Mesendoderm (in vitro differentiated cells): ENCODE results near the gene SLC8A1.

Experiments used
- DNase-seq: peaks from one replicate; pipeline ENCODE4 v3.0.0; 2013
- H2AK5ac ChIP-seq: 2 replicates; pipeline ENCODE4 v1.6.1; 2013; ENCODE audit warnings: low read length, inconsistent platforms
- H2BK120ac ChIP-seq: 2 replicates; pipeline ENCODE4 v1.6.1; 2013; ENCODE audit warnings: low read depth, mild to moderate bottlenecking, low read length, moderate library complexity, mixed read lengths
- H2BK15ac ChIP-seq: replicated peaks from 2 replicates; pipeline ENCODE4 v1.6.1; 2013; ENCODE audit warnings: low read depth, mild to moderate bottlenecking, moderate library complexity
- H2BK5ac ChIP-seq: 2 replicates; pipeline ENCODE4 v1.6.1; 2013; ENCODE audit warnings: low read length, inconsistent platforms
- H3K18ac ChIP-seq: 2 replicates; pipeline ENCODE4 v1.6.1; 2013; ENCODE audit warnings: mild to moderate bottlenecking, low read length, mixed read lengths
- H3K23ac ChIP-seq: one replicate; pipeline ENCODE4 v1.6.1; 2013; ENCODE audit warnings: low read length
- H3K27ac ChIP-seq: 2 replicates; pipeline ENCODE4 v1.5.1; 2013; ENCODE audit warnings: low read depth, mild to moderate bottlenecking, inconsistent platforms, low read length, moderate library complexity
- H3K27me3 ChIP-seq: 2 replicates; pipeline ENCODE4 v1.6.1; 2013; ENCODE audit warnings: low read length, control low read depth, mild to moderate bottlenecking, inconsistent platforms; ENCODE audit not compliant: insufficient read depth, poor library complexity
- H3K36me3 ChIP-seq: 2 replicates; pipeline ENCODE4 v1.6.1; 2013; ENCODE audit warnings: low read length, inconsistent platforms; ENCODE audit not compliant: control insufficient read depth, insufficient read depth
- H3K4ac ChIP-seq: one replicate; pipeline ENCODE4 v1.6.1; 2013; ENCODE audit warnings: low read depth, mild to moderate bottlenecking, low read length, moderate library complexity
- H3K4me1 ChIP-seq: 2 replicates; pipeline ENCODE4 v1.6.1; 2013; ENCODE audit warnings: low read depth, low read length, inconsistent platforms; ENCODE audit not compliant: control insufficient read depth
- H3K4me2 ChIP-seq: 2 replicates; pipeline ENCODE4 v1.6.1; 2013; ENCODE audit warnings: low read length
- H3K4me3 ChIP-seq: 2 replicates; pipeline ENCODE4 v1.5.1; 2013; ENCODE audit warnings: mild to moderate bottlenecking, low read length
- H3K56ac ChIP-seq: one replicate; pipeline ENCODE4 v1.6.1; 2013; ENCODE audit warnings: low read length
- H3K79me1 ChIP-seq: 2 replicates; pipeline ENCODE4 v1.6.1; 2013; ENCODE audit warnings: low read length, inconsistent platforms
- H3K79me2 ChIP-seq: 2 replicates; pipeline ENCODE4 v1.6.1; 2013; ENCODE audit warnings: mild to moderate bottlenecking, low read length; ENCODE audit not compliant: control insufficient read depth, insufficient read depth
- H3K9ac ChIP-seq: 2 replicates; pipeline ENCODE4 v1.6.1; 2013; ENCODE audit warnings: low read length, inconsistent platforms
- H4K5ac ChIP-seq: one replicate; pipeline ENCODE4 v1.6.1; 2013; ENCODE audit warnings: low read length
- H4K8ac ChIP-seq: one replicate; pipeline ENCODE4 v1.6.1; 2013; ENCODE audit warnings: low read depth, mild to moderate bottlenecking, control low read depth, low read length, moderate library complexity
- WGBS: extraction: QIAGEN DNeasy Blood & Tissue Kit; methylation state at CpG from one replicate; pipeline ENCODE4 v1.1.7; 2013; ENCODE audit warnings: low lambda C conversion rate, missing lambda C conversion rate; ENCODE audit not compliant: insufficient coverage; ENCODE audit errors: extremely low coverage; 5-methylcytosine and 5-hydroxymethylcytosine counted together

The SLC8A1 gene

GRCh38 chr2:40380041-40380440, 71.8 kb downstream of the SLC8A1 start:
- Histone ChIP-seq H3K4me2 (no peak overlapping the region), H4K8ac (no peak overlapping the region), H2AK5ac (no peak overlapping the region), H3K27me3 (no peaks in the 10 kb centered on the region), H3K56ac (no peak overlapping the region), H2BK15ac (no peak overlapping the region), H2BK120ac (no peak overlapping the region), H3K27ac (no peak overlapping the region), H3K79me2 (no peaks in the 10 kb centered on the region), H3K18ac (no peak overlapping the region), H3K36me3 (no peaks in the 10 kb centered on the region), H3K23ac (no peak overlapping the region), H3K4me3 (no peak overlapping the region), H2BK5ac (no peak overlapping the region), H3K9ac (no peak overlapping the region), H3K4ac (no peak overlapping the region), H3K4me1 (no peaks in the 10 kb centered on the region), H4K5ac (no peak overlapping the region), H3K79me1 (no peaks in the 10 kb centered on the region)
- no peak for DNase-seq
- no CpG with 5 or more reads among the region's 1 CpG for WGBS

- Histone ChIP-seq H4K8ac (no peak overlapping the region), H3K56ac (no peak overlapping the region), H3K23ac (no peak overlapping the region), H3K27me3 (no peaks in the 10 kb centered on the region), H2AK5ac (no peak overlapping the region), H3K79me2 (no peaks in the 10 kb centered on the region), H3K4me3 (no peak overlapping the region), H3K36me3 (no peaks in the 10 kb centered on the region), H3K4me1 (no peaks in the 10 kb centered on the region), H3K4me2 (no peak overlapping the region), H2BK15ac (no peak overlapping the region), H3K9ac (no peak overlapping the region), H3K27ac (no peak overlapping the region), H4K5ac (no peak overlapping the region), H3K18ac (no peak overlapping the region), H2BK5ac (no peak overlapping the region), H2BK120ac (no peak overlapping the region), H3K79me1 (no peaks in the 10 kb centered on the region), H3K4ac (no peak overlapping the region)
- WGBS = no CpG with 5 or more reads among the region's 2 CpGs
- no peak for DNase-seq
Observed at GRCh38 chr2:40374543-40375240, 77.2 kb downstream of the SLC8A1 start.

GRCh38 chr2:40373111-40373510, 78.8 kb downstream of the SLC8A1 start:
- no peaks in the 10 kb centered on the region for H3K79me2 ChIP-seq
- H3K9ac ChIP-seq = no peak overlapping the region
- no peak overlapping the region for H2AK5ac ChIP-seq
- H2BK5ac ChIP-seq = no peak overlapping the region
- no peak overlapping the region for H3K4ac ChIP-seq
- no peak overlapping the region for H2BK120ac ChIP-seq
- H3K4me1 ChIP-seq = no peaks in the 10 kb centered on the region
- H3K56ac ChIP-seq = no peak overlapping the region
- no CpG with 5 or more reads among the region's 1 CpG for WGBS
- H3K27me3 ChIP-seq = no peaks in the 10 kb centered on the region
- no peak for DNase-seq
- no peak overlapping the region for H3K18ac ChIP-seq
- no peak overlapping the region for H3K27ac ChIP-seq
- no peak overlapping the region for H3K4me2 ChIP-seq
- no peak overlapping the region for H3K23ac ChIP-seq
- no peak overlapping the region for H3K4me3 ChIP-seq
- no peak overlapping the region for H4K8ac ChIP-seq
- no peak overlapping the region for H4K5ac ChIP-seq
- no peaks in the 10 kb centered on the region for H3K36me3 ChIP-seq
- no peak overlapping the region for H2BK15ac ChIP-seq
- no peaks in the 10 kb centered on the region for H3K79me1 ChIP-seq

GRCh38 chr2:40372283-40372985, 79.5 kb downstream of the SLC8A1 start:
- no peaks in the 10 kb centered on the region for H3K36me3 ChIP-seq
- no peak overlapping the region for H3K4me3 ChIP-seq
- H3K4me1 ChIP-seq = no peaks in the 10 kb centered on the region
- H3K27me3 ChIP-seq = no peaks in the 10 kb centered on the region
- H3K9ac ChIP-seq = no peak overlapping the region
- no peaks in the 10 kb centered on the region for H3K79me1 ChIP-seq
- H2BK15ac ChIP-seq = no peak overlapping the region
- no peak overlapping the region for H2BK120ac ChIP-seq
- H2AK5ac ChIP-seq = no peak overlapping the region
- H3K4me2 ChIP-seq = no peak overlapping the region
- no peak overlapping the region for H2BK5ac ChIP-seq
- DNase-seq = no peak
- no peak overlapping the region for H3K18ac ChIP-seq
- no peak overlapping the region for H3K56ac ChIP-seq
- no peak overlapping the region for H3K23ac ChIP-seq
- H4K5ac ChIP-seq = no peak overlapping the region
- no CpG with 5 or more reads among the region's 5 CpGs for WGBS
- no peak overlapping the region for H3K4ac ChIP-seq
- H4K8ac ChIP-seq = no peak overlapping the region
- H3K27ac ChIP-seq = no peak overlapping the region
- H3K79me2 ChIP-seq = no peaks in the 10 kb centered on the region

- H3K27me3 ChIP-seq = no peaks in the 10 kb centered on the region
- no peak overlapping the region for H3K9ac ChIP-seq
- no peak overlapping the region for H3K27ac ChIP-seq
- H4K8ac ChIP-seq = no peak overlapping the region
- no peak overlapping the region for H3K4me3 ChIP-seq
- no peak overlapping the region for H3K4me2 ChIP-seq
- H3K4ac ChIP-seq = no peak overlapping the region
- H3K4me1 ChIP-seq = no peaks in the 10 kb centered on the region
- H2BK120ac ChIP-seq = no peak overlapping the region
- peak; percentile 81 for DNase-seq
- H3K23ac ChIP-seq = no peak overlapping the region
- H2BK5ac ChIP-seq = no peak overlapping the region
- H3K18ac ChIP-seq = no peak overlapping the region
- no CpG with 5 or more reads among the region's 4 CpGs for WGBS
- H3K79me1 ChIP-seq = no peaks in the 10 kb centered on the region
- H2BK15ac ChIP-seq = no peak overlapping the region
- H3K56ac ChIP-seq = no peak overlapping the region
- H2AK5ac ChIP-seq = no peak overlapping the region
- no peaks in the 10 kb centered on the region for H3K36me3 ChIP-seq
- no peaks in the 10 kb centered on the region for H3K79me2 ChIP-seq
- H4K5ac ChIP-seq = no peak overlapping the region
Observed at GRCh38 chr2:40371525-40372282, 80.2 kb downstream of the SLC8A1 start.
